GM13976 (cell line): Measurements from ENCODE around the gene SLC16A4.
A peak's percentile ranks its signal among the peaks of the same experiment; 100 is the strongest.

Experiments used
- DNase-seq: peaks from one replicate; pipeline ENCODE4 v3.0.0; 2012; ENCODE audit warnings: low spot score
- in situ Hi-C: fragments of 300-500 bp; cut with MboI; formaldehyde crosslinking; loops from one replicate; pipeline ENCODE4 v1.12.0; 2022; ENCODE audit warnings: low sequenced_read_pairs, mixed read lengths, inconsistent platforms; ENCODE audit not compliant: unreplicated experiment
- TF ChIP-seq, protein P1 (sequence below): IDR thresholded peaks from 2 replicates; pipeline ENCODE4 v1.5.1; 2012; ENCODE audit warnings: borderline replicate concordance, mild to moderate bottlenecking; ENCODE audit not compliant: insufficient read depth; ENCODE audit errors: extremely low read depth, missing control alignments, control extremely low read depth

The SLC16A4 gene

DNA sequence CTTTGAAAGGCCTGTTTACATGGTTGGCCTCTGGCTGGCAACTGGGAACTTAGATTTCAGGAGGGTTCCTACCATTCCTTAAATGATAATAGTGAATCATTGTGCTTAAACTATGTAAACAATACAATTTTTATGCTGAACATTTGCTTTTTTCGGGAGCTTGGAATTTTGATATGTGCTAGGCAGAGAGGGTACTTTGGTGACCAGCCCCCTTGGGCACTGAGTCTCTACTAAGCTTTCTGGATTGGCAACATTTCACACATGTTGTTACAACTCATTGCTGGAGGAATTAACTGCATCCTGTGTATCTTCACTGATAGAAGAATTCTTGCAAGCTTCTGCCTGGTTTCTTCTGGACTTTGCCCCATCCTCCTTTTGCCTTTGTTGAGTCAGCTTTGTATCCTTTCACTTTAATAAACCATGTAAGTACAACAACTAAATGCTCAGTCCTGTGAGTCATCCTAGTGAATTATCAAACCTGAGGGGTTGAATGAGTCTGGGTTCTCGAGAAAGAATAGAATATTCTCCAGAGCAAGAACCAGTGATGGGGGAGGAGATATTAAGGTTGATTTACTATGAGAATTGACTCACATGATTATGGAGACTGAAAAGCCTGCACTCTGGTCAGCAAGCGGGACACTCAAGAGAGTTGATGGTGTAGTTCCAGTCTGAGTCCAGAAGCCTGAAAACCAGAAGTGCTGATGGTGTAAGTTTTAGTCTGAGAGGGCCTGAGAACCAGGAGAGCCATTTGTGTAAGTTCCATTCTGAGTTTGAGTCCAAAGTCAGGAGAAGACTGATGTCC, 3.1 kb upstream of the SLC16A4 start:
- DNase-seq: no peak
- TF ChIP-seq, protein P1, sequence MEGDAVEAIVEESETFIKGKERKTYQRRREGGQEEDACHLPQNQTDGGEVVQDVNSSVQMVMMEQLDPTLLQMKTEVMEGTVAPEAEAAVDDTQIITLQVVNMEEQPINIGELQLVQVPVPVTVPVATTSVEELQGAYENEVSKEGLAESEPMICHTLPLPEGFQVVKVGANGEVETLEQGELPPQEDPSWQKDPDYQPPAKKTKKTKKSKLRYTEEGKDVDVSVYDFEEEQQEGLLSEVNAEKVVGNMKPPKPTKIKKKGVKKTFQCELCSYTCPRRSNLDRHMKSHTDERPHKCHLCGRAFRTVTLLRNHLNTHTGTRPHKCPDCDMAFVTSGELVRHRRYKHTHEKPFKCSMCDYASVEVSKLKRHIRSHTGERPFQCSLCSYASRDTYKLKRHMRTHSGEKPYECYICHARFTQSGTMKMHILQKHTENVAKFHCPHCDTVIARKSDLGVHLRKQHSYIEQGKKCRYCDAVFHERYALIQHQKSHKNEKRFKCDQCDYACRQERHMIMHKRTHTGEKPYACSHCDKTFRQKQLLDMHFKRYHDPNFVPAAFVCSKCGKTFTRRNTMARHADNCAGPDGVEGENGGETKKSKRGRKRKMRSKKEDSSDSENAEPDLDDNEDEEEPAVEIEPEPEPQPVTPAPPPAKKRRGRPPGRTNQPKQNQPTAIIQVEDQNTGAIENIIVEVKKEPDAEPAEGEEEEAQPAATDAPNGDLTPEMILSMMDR: no peak
- in situ Hi-C loops: no loop called here

DNA sequence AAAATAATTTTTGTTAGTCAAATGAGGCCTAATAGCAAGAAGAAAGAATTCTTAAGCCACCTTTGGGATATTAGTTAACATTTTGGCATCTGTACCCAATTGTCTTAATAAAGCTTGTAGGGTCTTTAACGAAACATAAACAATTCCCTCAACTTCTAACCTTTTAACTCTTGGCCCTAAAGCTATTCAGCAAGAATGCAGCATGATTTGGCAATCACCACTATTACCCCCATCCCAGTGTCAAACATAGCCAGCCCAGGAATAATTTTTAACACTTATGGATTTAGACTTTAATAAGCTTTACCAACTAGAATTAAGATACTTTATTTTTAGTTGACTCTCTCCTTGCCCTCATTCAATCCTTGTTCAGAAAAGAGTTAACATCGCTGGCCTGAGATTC, 2.5 kb upstream of the SLC16A4 start:
- no peak for DNase-seq
- TF ChIP-seq, protein P1: no peak
- in situ Hi-C loops: no loop called here

DNA sequence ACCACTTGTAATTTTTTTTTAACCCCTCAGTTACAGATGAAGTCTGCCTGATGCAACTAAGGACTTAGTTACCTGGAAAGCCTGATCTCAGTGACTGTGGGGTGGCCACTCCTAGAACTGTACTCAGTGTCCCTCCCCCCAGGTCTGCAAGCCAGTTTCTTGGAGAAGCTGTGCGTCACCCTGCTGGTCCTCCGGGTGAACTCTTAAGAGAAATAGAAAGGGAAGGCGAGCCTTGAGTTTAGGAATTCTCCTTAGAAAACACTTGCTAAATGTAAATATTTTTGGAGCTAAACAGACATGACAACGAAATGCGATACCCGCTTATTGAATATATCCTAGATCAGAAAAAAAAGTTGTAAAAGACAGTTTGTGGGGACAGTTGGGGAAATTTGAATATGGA, 730 bp downstream of the SLC16A4 start:
- no peak for DNase-seq
- in situ Hi-C loops: no loop called here
- TF ChIP-seq, protein P1: no peak

DNA sequence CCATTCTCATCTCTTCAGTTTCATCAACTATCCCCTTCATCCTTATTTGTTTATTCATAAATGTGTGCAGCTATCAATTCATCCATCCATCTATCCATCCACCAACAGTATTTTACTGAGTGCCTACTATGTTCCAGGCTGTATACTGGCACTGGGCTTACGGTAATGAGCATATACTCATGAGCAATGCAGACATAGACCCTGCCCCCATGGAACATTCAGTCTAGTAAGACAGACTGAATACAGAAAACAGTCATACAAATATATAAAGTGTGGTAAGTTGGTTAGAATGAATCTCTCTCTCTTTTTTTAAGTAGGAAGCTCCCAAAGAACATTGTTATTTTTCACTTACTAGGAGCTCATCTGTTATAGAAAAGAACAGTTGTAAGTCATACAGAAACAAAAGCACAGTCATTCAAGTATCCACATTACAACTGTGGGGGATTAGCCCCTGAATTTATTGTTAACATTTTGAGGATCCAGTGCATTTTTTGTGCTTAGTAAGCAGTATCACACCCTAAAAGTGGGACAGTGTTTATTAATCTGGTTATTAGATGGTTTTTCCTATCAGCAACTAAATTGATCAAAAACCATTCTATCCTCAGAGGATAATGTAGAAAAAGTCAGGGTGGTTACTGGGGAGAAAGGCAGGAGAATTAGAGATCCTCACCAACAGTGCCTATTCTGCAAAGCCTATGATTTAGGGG, 3.6 kb downstream of the SLC16A4 start:
- in situ Hi-C loops: no loop called here
- no peak for DNase-seq
- TF ChIP-seq, protein P1: no peak

DNA sequence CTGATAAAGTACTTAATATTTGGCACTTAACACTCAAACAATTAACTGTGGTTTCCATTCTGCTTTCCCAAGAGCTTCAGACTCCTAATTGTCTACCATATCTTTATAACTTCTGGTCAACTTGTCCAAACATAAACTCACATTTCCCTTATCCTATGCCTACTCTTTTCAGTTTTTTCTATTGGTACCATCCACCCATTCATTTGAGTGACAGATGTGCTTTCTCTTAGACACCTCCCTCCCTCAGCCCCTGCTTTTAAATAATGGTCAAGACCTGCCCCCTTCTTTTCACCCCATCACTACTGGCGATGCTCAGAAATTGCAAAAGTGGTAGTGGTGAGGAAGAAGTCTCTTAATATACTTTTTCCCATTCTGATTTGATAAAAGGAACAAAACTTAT, 5.5 kb downstream of the SLC16A4 start:
- in situ Hi-C loops: no loop called here
- DNase-seq: no peak
- TF ChIP-seq, protein P1: no peak

DNA sequence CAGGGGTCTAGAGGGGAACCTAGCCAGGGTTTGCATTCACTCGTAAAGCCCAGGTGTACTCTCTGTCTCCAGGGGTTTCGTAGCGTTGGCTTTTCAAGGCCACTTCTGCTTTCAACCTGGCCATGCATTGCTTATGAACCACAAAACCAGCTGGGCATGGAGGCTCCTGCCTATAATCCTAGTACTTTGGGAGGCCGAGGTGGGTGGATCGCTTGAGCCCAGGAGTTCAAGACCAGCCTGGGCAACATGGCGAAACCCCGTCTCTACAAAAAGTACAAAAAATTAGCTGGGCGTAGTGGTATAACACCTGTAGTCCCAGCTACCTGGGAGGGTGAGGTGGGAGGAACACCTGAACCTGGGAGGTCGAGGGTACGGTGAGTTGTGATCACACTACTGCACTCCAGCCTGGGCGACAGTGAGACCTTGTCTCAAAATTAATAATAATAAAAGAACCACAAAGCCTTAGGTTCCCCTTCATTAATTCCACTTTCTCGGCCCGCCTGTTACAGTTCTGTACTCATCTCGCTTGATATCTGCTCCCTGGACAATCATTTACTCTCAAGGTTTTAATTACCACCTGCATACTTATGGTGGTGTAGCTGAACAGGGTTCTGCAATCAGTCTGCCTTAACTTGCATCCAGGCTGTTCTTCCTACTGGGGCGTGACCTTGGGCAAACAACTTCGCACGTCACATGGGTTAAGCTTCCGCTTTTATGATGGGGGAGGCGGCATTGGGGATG, 6.1 kb downstream of the SLC16A4 start:
- DNase-seq: peak; percentile 25
- in situ Hi-C loops: no loop called here
- TF ChIP-seq, protein P1: no peak
